WTC11 (cell line): ENCODE measurements around the gene RTCA. TPM values are rescaled to one million over a fixed set of nuclear protein-coding genes. Genes with fewer than 3 reads are reported as not detected.

Experiments
- ATAC-seq: fragments of 200-7000 bp; cut with Tn5 transposase; 2 replicates; pipeline ENCODE4 v1.10.0; 2021; ENCODE audit warnings: mild to moderate bottlenecking, moderate library complexity
- CTCF ChIA-PET: fragments of 300-600 bp; sonication (Branson Sonifier 250); formaldehyde crosslinking; loops from one replicate; lab custom pipeline; 2021; ENCODE audit warnings: antibody characterized with exemption; lab: Charles Lee
- POLR2A ChIA-PET: fragments of 350-600 bp; sonication (Branson Sonifier 250); formaldehyde crosslinking; loops from one replicate; lab custom pipeline; 2021; ENCODE audit warnings: antibody characterized with exemption; lab: Charles Lee
- DNase-seq: peaks from one replicate; pipeline ENCODE4 v3.0.0; 2021; ENCODE audit warnings: low spot score
- H3K27ac Mint-ChIP-seq: 2 replicates; pipeline ENCODE4 v1.8.0; 2021; ENCODE audit warnings: mixed read lengths
- H3K27me3 Mint-ChIP-seq: 2 replicates; pipeline ENCODE4 v1.8.0; 2021; ENCODE audit warnings: low read depth, mild to moderate bottlenecking, moderate library complexity, mixed read lengths
- H3K36me3 Mint-ChIP-seq: 2 replicates; pipeline ENCODE4 v1.8.0; 2021; ENCODE audit warnings: mixed read lengths
- H3K4me1 Mint-ChIP-seq: 2 replicates; pipeline ENCODE4 v1.8.0; 2022; ENCODE audit warnings: mixed read lengths
- H3K4me3 Mint-ChIP-seq: 2 replicates; pipeline ENCODE4 v1.8.0; 2021; ENCODE audit warnings: mild to moderate bottlenecking, moderate library complexity, mixed read lengths
- H3K9me3 Mint-ChIP-seq: 2 replicates; pipeline ENCODE4 v1.8.0; 2021; ENCODE audit warnings: mixed read lengths
- ATF1 ChIP-seq: sonication (generic); formaldehyde crosslinking; IDR thresholded peaks from 2 replicates; pipeline ENCODE4 v1.8.1; 2023; ENCODE audit warnings: mild to moderate bottlenecking, moderate library complexity, missing genetic modification reagents
- CREB1 ChIP-seq: sonication (generic); formaldehyde crosslinking; IDR thresholded peaks from 2 replicates; pipeline ENCODE4 v1.8.0; 2023; ENCODE audit warnings: mild to moderate bottlenecking, missing genetic modification reagents
- EMX1 ChIP-seq: fragments of 250-450 bp; sonication (Bioruptor Pico); IDR thresholded peaks from 2 replicates; pipeline ENCODE4 v1.8.0; 2021; ENCODE audit warnings: mild to moderate bottlenecking
- HMGA2 ChIP-seq: fragments of 250-450 bp; sonication (Bioruptor Pico); IDR thresholded peaks from 2 replicates; pipeline ENCODE4 v1.4.0; 2021; ENCODE audit warnings: mild to moderate bottlenecking, moderate library complexity
- JAZF1 ChIP-seq: fragments of 250-450 bp; sonication (Bioruptor Pico); IDR thresholded peaks from 2 replicates; pipeline ENCODE4 v1.9.0; 2021; ENCODE audit warnings: moderate library complexity, mild to moderate bottlenecking, inconsistent platforms
- KAT7 ChIP-seq: sonication (generic); formaldehyde crosslinking; IDR thresholded peaks from 2 replicates; pipeline ENCODE4 v1.8.1; 2023; ENCODE audit warnings: missing genetic modification reagents, mild to moderate bottlenecking, borderline replicate concordance
- NFATC4 ChIP-seq: fragments of 250-450 bp; sonication (Bioruptor Pico); IDR thresholded peaks from 2 replicates; pipeline ENCODE4 v1.9.0; 2021; ENCODE audit warnings: mild to moderate bottlenecking
- NFE2L1 ChIP-seq: sonication (generic); formaldehyde crosslinking; IDR thresholded peaks from 2 replicates; pipeline ENCODE4 v1.8.1; 2023; ENCODE audit warnings: missing genetic modification reagents
- NR1H2 ChIP-seq: sonication (generic); formaldehyde crosslinking; IDR thresholded peaks from 2 replicates; pipeline ENCODE4 v1.9.0; 2021; ENCODE audit warnings: mild to moderate bottlenecking, moderate library complexity, missing genetic modification reagents
- RELA ChIP-seq: sonication (generic); formaldehyde crosslinking; IDR thresholded peaks from 2 replicates; pipeline ENCODE4 v1.8.1; 2022; ENCODE audit warnings: missing genetic modification reagents, mild to moderate bottlenecking, borderline replicate concordance
- RORB ChIP-seq: fragments of 250-450 bp; sonication (Bioruptor Pico); IDR thresholded peaks from 2 replicates; pipeline ENCODE4 v1.9.0; 2021; ENCODE audit warnings: mild to moderate bottlenecking
- SMAD4 ChIP-seq: sonication (generic); formaldehyde crosslinking; IDR thresholded peaks from 2 replicates; pipeline ENCODE4 v1.8.0; 2022; ENCODE audit warnings: mild to moderate bottlenecking, missing genetic modification reagents
- TEAD1 ChIP-seq: sonication (generic); formaldehyde crosslinking; IDR thresholded peaks from 2 replicates; pipeline ENCODE4 v1.8.0; 2022; ENCODE audit warnings: mild to moderate bottlenecking, missing genetic modification reagents
- ZNF138 ChIP-seq: sonication (generic); formaldehyde crosslinking; conservative IDR thresholded peaks from 2 replicates; pipeline ENCODE4 v1.8.1; 2022; ENCODE audit warnings: mild to moderate bottlenecking, moderate library complexity, missing genetic modification reagents
- ZNF219 ChIP-seq: sonication (generic); formaldehyde crosslinking; IDR thresholded peaks from 2 replicates; pipeline ENCODE4 v1.8.0; 2023; ENCODE audit warnings: missing genetic modification reagents, mild to moderate bottlenecking, borderline replicate concordance
- ZNF232 ChIP-seq: sonication (generic); formaldehyde crosslinking; IDR thresholded peaks from 2 replicates; pipeline ENCODE4 v1.8.0; 2022; ENCODE audit warnings: mild to moderate bottlenecking, missing genetic modification reagents
- total RNA-seq: library from RNA; stranded (reverse); gene quantifications from 3 replicates; pipeline ENCODE4 v1.2.3, GENCODE V29; 2021
- TF ChIP-seq, protein P1 (sequence below): sonication (generic); formaldehyde crosslinking; IDR thresholded peaks from 2 replicates; pipeline ENCODE4 v1.8.0; 2023; ENCODE audit warnings: mild to moderate bottlenecking, missing genetic modification reagents
- TF ChIP-seq, protein P2 (sequence below): sonication (generic); formaldehyde crosslinking; conservative IDR thresholded peaks from 2 replicates; pipeline ENCODE4 v1.8.1; 2023; ENCODE audit warnings: mild to moderate bottlenecking, low read depth, missing genetic modification reagents, moderate library complexity
- TF ChIP-seq, protein P3 (sequence below): sonication (generic); formaldehyde crosslinking; conservative IDR thresholded peaks from 2 replicates; pipeline ENCODE4 v1.8.1; 2022; ENCODE audit warnings: mild to moderate bottlenecking, missing genetic modification reagents
- TF ChIP-seq, protein P4 (sequence below): sonication (generic); formaldehyde crosslinking; IDR thresholded peaks from 2 replicates; pipeline ENCODE4 v1.8.0; 2023; ENCODE audit warnings: missing genetic modification reagents
- TF ChIP-seq, protein P5 (sequence below): sonication (generic); formaldehyde crosslinking; IDR thresholded peaks from 2 replicates; pipeline ENCODE4 v1.8.0; 2022; ENCODE audit warnings: mild to moderate bottlenecking, missing genetic modification reagents
- TF ChIP-seq, protein P6 (sequence below): fragments of 250-450 bp; sonication (Bioruptor Pico); IDR thresholded peaks from 2 replicates; pipeline ENCODE4 v1.9.0; 2021; ENCODE audit warnings: moderate library complexity, mild to moderate bottlenecking, inconsistent platforms, borderline replicate concordance
- TF ChIP-seq, protein P7 (sequence below): fragments of 250-450 bp; sonication (Bioruptor Pico); IDR thresholded peaks from 2 replicates; pipeline ENCODE4 v2.1.2; 2022; ENCODE audit warnings: mild to moderate bottlenecking, moderate library complexity
- TF ChIP-seq, protein P8 (sequence below): sonication (generic); formaldehyde crosslinking; IDR thresholded peaks from 2 replicates; pipeline ENCODE4 v1.8.1; 2022; ENCODE audit warnings: mild to moderate bottlenecking, moderate library complexity, missing genetic modification reagents
- TF ChIP-seq, protein P9 (sequence below): sonication (generic); formaldehyde crosslinking; IDR thresholded peaks from 2 replicates; pipeline ENCODE4 v1.8.1; 2023; ENCODE audit warnings: mild to moderate bottlenecking, missing genetic modification reagents, moderate library complexity

Gene RTCA
- total RNA-seq, 1 experiment from 2014 or later = 35.7 TPM

DNA sequence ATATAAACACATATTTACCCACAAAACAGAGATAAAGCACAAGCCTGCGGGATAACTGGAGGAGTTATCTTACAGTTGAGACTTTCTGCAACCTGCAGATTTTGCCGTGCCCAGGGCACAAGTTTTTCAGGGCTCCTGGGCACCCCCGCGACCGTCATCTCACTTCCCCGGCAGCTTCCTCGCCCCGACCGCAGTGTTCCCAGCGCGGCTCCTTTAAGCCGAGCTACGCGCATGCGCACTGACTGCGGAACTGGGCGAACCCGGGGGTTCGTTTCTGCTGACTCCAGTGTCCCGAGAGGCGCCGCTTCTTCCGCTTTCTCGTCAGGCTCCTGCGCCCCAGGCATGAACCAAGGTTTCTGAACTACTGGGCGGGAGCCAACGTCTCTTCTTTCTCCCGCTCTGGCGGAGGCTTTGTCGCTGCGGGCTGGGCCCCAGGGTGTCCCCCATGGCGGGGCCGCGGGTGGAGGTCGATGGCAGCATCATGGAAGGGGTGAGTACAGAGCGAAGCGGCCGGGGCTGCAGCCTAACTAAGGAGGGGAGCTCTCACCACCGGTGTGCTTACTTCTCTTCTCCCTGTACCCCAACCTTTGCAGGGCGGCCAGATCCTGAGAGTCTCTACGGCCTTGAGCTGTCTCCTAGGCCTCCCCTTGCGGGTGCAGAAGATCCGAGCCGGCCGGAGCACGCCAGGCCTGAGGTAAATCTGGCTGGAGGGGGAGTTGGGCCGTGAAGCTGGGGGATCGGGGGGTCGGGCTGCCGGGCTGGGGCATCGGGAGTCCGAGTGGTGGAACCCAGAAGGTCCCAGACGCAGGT, at the start of gene RTCA (continued):
- TF ChIP-seq TEAD1 (CRISPR knock-in tag) = no peak
- TF ChIP-seq NFATC4 (CRISPR knock-in tag) = no peak
- no peak for TF ChIP-seq ATF1 (CRISPR knock-in tag)
- no peak for TF ChIP-seq KAT7 (CRISPR knock-in tag)
- TF ChIP-seq NFE2L1 = no peak
- TF ChIP-seq, protein P1, sequence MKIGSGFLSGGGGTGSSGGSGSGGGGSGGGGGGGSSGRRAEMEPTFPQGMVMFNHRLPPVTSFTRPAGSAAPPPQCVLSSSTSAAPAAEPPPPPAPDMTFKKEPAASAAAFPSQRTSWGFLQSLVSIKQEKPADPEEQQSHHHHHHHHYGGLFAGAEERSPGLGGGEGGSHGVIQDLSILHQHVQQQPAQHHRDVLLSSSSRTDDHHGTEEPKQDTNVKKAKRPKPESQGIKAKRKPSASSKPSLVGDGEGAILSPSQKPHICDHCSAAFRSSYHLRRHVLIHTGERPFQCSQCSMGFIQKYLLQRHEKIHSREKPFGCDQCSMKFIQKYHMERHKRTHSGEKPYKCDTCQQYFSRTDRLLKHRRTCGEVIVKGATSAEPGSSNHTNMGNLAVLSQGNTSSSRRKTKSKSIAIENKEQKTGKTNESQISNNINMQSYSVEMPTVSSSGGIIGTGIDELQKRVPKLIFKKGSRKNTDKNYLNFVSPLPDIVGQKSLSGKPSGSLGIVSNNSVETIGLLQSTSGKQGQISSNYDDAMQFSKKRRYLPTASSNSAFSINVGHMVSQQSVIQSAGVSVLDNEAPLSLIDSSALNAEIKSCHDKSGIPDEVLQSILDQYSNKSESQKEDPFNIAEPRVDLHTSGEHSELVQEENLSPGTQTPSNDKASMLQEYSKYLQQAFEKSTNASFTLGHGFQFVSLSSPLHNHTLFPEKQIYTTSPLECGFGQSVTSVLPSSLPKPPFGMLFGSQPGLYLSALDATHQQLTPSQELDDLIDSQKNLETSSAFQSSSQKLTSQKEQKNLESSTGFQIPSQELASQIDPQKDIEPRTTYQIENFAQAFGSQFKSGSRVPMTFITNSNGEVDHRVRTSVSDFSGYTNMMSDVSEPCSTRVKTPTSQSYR = no peak
- TF ChIP-seq HMGA2 (CRISPR knock-in tag) = no peak
- no peak for TF ChIP-seq RELA (CRISPR knock-in tag)
- TF ChIP-seq, protein P2, sequence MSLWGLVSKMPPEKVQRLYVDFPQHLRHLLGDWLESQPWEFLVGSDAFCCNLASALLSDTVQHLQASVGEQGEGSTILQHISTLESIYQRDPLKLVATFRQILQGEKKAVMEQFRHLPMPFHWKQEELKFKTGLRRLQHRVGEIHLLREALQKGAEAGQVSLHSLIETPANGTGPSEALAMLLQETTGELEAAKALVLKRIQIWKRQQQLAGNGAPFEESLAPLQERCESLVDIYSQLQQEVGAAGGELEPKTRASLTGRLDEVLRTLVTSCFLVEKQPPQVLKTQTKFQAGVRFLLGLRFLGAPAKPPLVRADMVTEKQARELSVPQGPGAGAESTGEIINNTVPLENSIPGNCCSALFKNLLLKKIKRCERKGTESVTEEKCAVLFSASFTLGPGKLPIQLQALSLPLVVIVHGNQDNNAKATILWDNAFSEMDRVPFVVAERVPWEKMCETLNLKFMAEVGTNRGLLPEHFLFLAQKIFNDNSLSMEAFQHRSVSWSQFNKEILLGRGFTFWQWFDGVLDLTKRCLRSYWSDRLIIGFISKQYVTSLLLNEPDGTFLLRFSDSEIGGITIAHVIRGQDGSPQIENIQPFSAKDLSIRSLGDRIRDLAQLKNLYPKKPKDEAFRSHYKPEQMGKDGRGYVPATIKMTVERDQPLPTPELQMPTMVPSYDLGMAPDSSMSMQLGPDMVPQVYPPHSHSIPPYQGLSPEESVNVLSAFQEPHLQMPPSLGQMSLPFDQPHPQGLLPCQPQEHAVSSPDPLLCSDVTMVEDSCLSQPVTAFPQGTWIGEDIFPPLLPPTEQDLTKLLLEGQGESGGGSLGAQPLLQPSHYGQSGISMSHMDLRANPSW (CRISPR knock-in tag) = no peak
- no peak; the same call in 1 of the 2 replicates for TF ChIP-seq ZNF138 (CRISPR knock-in tag)
- TF ChIP-seq ZNF232 (CRISPR knock-in tag) = peak; percentile 88; the same call in 1 of the 2 replicates
- no peak for TF ChIP-seq JAZF1 (CRISPR knock-in tag)
- TF ChIP-seq, protein P3, sequence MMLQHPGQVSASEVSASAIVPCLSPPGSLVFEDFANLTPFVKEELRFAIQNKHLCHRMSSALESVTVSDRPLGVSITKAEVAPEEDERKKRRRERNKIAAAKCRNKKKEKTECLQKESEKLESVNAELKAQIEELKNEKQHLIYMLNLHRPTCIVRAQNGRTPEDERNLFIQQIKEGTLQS (CRISPR knock-in tag) = no peak
- no peak for TF ChIP-seq NR1H2 (CRISPR knock-in tag)
- TF ChIP-seq CREB1 = no peak

DNA sequence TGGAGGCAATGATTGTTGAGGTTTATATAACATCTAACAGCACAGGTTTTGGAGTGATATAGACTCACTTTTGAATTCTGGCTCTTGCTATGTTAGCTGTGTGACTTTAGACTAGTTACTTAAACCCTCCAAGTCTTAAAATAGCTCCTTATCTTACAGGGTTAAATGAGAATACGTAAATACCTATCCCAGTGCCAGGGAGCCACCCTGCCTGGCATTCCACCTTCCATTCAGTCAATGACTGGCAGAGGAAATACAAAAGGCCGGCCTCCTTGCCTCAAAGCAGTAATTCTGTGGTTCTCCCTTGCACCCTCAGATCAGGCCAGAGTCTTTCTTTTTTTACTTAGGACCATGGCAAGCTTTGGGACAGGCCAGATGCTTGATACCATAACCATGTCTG, 48.2 kb upstream of the RTCA start:
- DNase-seq = no peak
- H3K4me3 Mint-ChIP-seq = no peak overlapping the region
- H3K4me1 Mint-ChIP-seq = 0 out of 2 replicates have a peak, but pooled peaks cover 2% of the 10 kb centered on the region
- no peaks in the 10 kb centered on the region for H3K27me3 Mint-ChIP-seq
- POLR2A ChIA-PET = no interaction called here
- H3K36me3 Mint-ChIP-seq = peaks cover 29% of the 10 kb centered on the region
- no peak for ATAC-seq
- CTCF ChIA-PET = interaction anchor here (0.6 kb wide), 1 partner anchor 202 kb away, joined by 5 read pairs; no protein-coding TSS in a partner anchor
- H3K27ac Mint-ChIP-seq = 0 out of 2 replicates have a peak overlapping the region, but pooled peaks have one; percentile 36
- no peaks in the 10 kb centered on the region for H3K9me3 Mint-ChIP-seq
- TF ChIP-seq ZNF219 (CRISPR knock-in tag) (no peak), ZNF232 (CRISPR knock-in tag) (no peak), EMX1 (CRISPR knock-in tag) (no peak), RORB (CRISPR knock-in tag) (no peak), NR1H2 (CRISPR knock-in tag) (no peak), SMAD4 (CRISPR knock-in tag) (no peak), TEAD1 (CRISPR knock-in tag) (no peak)
- TF ChIP-seq, protein P4, sequence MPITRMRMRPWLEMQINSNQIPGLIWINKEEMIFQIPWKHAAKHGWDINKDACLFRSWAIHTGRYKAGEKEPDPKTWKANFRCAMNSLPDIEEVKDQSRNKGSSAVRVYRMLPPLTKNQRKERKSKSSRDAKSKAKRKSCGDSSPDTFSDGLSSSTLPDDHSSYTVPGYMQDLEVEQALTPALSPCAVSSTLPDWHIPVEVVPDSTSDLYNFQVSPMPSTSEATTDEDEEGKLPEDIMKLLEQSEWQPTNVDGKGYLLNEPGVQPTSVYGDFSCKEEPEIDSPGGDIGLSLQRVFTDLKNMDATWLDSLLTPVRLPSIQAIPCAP (CRISPR knock-in tag) = no peak
- TF ChIP-seq, protein P5, sequence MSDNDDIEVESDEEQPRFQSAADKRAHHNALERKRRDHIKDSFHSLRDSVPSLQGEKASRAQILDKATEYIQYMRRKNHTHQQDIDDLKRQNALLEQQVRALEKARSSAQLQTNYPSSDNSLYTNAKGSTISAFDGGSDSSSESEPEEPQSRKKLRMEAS (CRISPR knock-in tag) = no peak
- TF ChIP-seq, protein P3 (CRISPR knock-in tag) = no peak
- TF ChIP-seq, protein P6, sequence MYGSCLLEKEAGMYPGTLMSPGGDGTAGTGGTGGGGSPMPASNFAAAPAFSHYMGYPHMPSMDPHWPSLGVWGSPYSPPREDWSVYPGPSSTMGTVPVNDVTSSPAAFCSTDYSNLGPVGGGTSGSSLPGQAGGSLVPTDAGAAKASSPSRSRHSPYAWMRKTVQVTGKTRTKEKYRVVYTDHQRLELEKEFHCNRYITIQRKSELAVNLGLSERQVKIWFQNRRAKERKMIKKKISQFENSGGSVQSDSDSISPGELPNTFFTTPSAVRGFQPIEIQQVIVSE (CRISPR knock-in tag) = no peak
- TF ChIP-seq, protein P7, sequence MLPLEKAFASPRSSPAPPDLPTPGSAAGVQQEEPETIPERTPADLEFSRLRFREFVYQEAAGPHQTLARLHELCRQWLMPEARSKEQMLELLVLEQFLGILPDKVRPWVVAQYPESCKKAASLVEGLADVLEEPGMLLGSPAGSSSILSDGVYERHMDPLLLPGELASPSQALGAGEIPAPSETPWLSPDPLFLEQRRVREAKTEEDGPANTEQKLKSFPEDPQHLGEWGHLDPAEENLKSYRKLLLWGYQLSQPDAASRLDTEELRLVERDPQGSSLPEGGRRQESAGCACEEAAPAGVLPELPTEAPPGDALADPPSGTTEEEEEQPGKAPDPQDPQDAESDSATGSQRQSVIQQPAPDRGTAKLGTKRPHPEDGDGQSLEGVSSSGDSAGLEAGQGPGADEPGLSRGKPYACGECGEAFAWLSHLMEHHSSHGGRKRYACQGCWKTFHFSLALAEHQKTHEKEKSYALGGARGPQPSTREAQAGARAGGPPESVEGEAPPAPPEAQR (CRISPR knock-in tag) = no peak
- TF ChIP-seq, protein P8, sequence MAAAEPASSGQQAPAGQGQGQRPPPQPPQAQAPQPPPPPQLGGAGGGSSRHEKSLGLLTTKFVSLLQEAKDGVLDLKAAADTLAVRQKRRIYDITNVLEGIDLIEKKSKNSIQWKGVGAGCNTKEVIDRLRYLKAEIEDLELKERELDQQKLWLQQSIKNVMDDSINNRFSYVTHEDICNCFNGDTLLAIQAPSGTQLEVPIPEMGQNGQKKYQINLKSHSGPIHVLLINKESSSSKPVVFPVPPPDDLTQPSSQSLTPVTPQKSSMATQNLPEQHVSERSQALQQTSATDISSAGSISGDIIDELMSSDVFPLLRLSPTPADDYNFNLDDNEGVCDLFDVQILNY = no peak
- TF ChIP-seq, protein P9, sequence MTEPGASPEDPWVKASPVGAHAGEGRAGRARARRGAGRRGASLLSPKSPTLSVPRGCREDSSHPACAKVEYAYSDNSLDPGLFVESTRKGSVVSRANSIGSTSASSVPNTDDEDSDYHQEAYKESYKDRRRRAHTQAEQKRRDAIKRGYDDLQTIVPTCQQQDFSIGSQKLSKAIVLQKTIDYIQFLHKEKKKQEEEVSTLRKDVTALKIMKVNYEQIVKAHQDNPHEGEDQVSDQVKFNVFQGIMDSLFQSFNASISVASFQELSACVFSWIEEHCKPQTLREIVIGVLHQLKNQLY = no peak
